ENCODE measurements around the gene SEMA3D. TPM values are rescaled to one million over a fixed set of nuclear protein-coding genes. Genes with fewer than 3 reads are reported as not detected.

The SEMA3D gene
- total and polyA plus RNA-seq, 9 of the 15 experiments (the other 6 are each of a cell fraction or from before 2014, with no cell fraction given): 0.01 to 0.10 (median 0.04) TPM; not detected in 1

DNA sequence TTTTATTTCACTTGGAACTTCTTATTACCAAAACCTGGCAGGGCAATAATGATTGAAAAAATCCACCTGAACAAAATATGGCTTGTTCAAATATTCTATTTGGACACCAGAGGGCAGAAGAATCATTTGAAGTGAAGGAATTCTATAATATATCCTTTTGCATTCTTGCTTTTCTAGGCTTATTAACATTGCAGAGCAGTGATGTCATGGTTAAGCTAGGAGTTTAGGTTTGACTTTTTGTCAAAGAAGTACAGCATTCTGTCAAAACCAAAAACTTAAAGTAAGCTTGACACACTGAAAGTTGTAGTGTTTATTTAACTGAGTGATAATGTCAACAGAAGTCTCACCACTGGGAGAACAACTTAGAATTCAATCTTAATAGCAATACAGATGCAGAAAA is 156.0 kb downstream of the SEMA3D start:
- Histone ChIP-seq H3K4me1 (replicated peaks in 1 of 2; ENCODE audit: control insufficient read depth in 2 of 2, insufficient read depth in 2 of 2, low read length in 2 of 2) (no peaks in the 10 kb centered on the region), H3K4me2 (ENCODE audit: insufficient read depth, low read length) (no peak overlapping the region), H3K4me3 (no peak overlapping the region), H3K27ac (ENCODE audit: extremely low read depth, low read depth, low read length) (no peak overlapping the region), H3K9me3 (replicated peaks; ENCODE audit: control insufficient read depth, insufficient read depth, low read depth, low read length) (no peaks in the 10 kb centered on the region), H3K9me1 (ENCODE audit: control insufficient read depth, insufficient read depth, low read length) (no peaks in the 10 kb centered on the region), H4K20me1 (replicated peaks; ENCODE audit: control insufficient read depth, insufficient read depth, low read length) (no peaks in the 10 kb centered on the region), H3K36me3 (ENCODE audit: control insufficient read depth, insufficient read depth, low read length) (no peaks in the 10 kb centered on the region), H3K79me2 (ENCODE audit: control insufficient read depth, insufficient read depth, low read length) (no peaks in the 10 kb centered on the region), H3K9ac (ENCODE audit: insufficient read depth in 1 of 2, low read depth in 2 of 2, low read length in 2 of 2) (no peak overlapping the region), H3K27me3 (ENCODE audit: control insufficient read depth in 2 of 2, insufficient read depth in 2 of 2, low read length in 2 of 2) (no peaks in the 10 kb centered on the region), H2AFZ (ENCODE audit: low read depth, low read length) (no peak overlapping the region)
- no TSS peak for BruUV-seq (replicated peaks)
- intact Hi-C loops (cut with micrococcal nuclease): loop anchor here (1.0 to 10.0 kb wide), 3 partner anchors 820 to 1784 kb away; no protein-coding TSS in a partner anchor
- peak; percentile 29 for FAIRE-seq
- in situ Hi-C loops (cut with MboI): loop anchor here (25.0 kb wide), 1 partner anchor 1431 kb away; no protein-coding TSS in a partner anchor
- TF ChIP-seq, protein P1, sequence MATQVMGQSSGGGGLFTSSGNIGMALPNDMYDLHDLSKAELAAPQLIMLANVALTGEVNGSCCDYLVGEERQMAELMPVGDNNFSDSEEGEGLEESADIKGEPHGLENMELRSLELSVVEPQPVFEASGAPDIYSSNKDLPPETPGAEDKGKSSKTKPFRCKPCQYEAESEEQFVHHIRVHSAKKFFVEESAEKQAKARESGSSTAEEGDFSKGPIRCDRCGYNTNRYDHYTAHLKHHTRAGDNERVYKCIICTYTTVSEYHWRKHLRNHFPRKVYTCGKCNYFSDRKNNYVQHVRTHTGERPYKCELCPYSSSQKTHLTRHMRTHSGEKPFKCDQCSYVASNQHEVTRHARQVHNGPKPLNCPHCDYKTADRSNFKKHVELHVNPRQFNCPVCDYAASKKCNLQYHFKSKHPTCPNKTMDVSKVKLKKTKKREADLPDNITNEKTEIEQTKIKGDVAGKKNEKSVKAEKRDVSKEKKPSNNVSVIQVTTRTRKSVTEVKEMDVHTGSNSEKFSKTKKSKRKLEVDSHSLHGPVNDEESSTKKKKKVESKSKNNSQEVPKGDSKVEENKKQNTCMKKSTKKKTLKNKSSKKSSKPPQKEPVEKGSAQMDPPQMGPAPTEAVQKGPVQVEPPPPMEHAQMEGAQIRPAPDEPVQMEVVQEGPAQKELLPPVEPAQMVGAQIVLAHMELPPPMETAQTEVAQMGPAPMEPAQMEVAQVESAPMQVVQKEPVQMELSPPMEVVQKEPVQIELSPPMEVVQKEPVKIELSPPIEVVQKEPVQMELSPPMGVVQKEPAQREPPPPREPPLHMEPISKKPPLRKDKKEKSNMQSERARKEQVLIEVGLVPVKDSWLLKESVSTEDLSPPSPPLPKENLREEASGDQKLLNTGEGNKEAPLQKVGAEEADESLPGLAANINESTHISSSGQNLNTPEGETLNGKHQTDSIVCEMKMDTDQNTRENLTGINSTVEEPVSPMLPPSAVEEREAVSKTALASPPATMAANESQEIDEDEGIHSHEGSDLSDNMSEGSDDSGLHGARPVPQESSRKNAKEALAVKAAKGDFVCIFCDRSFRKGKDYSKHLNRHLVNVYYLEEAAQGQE (IDR thresholded peaks at IDR 0.05; ENCODE audit: borderline replicate concordance): peak; percentile 50; the same call in 1 of the 2 replicates
- TF ChIP-seq, protein P1 (CRISPR knock-in tag; IDR thresholded peaks at IDR 0.05; ENCODE audit: low read depth): no peak
- TF ChIP-seq, protein P2, sequence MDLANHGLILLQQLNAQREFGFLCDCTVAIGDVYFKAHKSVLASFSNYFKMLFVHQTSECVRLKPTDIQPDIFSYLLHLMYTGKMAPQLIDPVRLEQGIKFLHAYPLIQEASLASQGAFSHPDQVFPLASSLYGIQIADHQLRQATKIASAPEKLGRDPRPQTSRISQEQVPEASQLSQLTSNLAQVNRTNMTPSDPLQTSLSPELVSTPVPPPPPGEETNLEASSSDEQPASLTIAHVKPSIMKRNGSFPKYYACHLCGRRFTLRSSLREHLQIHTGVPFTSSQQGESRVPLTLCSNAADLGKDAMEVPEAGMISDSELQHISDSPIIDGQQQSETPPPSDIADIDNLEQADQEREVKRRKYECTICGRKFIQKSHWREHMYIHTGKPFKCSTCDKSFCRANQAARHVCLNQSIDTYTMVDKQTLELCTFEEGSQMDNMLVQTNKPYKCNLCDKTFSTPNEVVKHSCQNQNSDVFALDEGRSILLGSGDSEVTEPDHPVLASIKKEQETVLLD (IDR thresholded peaks at IDR 0.05): no peak
- TF ChIP-seq RAD21 (CRISPR knock-in tag; conservative IDR thresholded peaks at IDR 0.05 in 1 of 2, IDR thresholded peaks at IDR 0.05 in 1 of 2) (peak; percentile 59 to 74), ZNF24 (IDR thresholded peaks at IDR 0.05) (peak; percentile 57; the same call in 1 of the 2 replicates), SMC3 (conservative IDR thresholded peaks at IDR 0.05; ENCODE audit: insufficient read depth, low read depth, low read length) (peak; percentile 44; the same call in 1 of the 2 replicates)
- TF ChIP-seq, protein P3, sequence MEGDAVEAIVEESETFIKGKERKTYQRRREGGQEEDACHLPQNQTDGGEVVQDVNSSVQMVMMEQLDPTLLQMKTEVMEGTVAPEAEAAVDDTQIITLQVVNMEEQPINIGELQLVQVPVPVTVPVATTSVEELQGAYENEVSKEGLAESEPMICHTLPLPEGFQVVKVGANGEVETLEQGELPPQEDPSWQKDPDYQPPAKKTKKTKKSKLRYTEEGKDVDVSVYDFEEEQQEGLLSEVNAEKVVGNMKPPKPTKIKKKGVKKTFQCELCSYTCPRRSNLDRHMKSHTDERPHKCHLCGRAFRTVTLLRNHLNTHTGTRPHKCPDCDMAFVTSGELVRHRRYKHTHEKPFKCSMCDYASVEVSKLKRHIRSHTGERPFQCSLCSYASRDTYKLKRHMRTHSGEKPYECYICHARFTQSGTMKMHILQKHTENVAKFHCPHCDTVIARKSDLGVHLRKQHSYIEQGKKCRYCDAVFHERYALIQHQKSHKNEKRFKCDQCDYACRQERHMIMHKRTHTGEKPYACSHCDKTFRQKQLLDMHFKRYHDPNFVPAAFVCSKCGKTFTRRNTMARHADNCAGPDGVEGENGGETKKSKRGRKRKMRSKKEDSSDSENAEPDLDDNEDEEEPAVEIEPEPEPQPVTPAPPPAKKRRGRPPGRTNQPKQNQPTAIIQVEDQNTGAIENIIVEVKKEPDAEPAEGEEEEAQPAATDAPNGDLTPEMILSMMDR (IDR thresholded peaks at IDR 0.05 in 2 of 3, conservative IDR thresholded peaks at IDR 0.05 in 1 of 3; ENCODE audit: insufficient read depth in 2 of 3, low read depth in 1 of 3, low read length in 3 of 3): peak in 2 of 3 experiments; percentile 19 to 59; a peak in 4 of 6 replicates
- POLR2A ChIA-PET: no interaction called here
- peak; percentile 11 to 20 (median 20) for DNase-seq (ENCODE audit: extremely low read depth in 1 of 4, low spot score in 3 of 4)
- CTCF ChIA-PET (ENCODE audit: low intra/inter-chr PET ratio): interaction anchor here (0.8 to 1.2 kb wide), 3 partner anchors 524 to 1874 kb away, joined by 3 to 4 read pairs (median 4); no protein-coding TSS in a partner anchor
- ATAC-seq: peak; percentile 63; the same call in 2 of the 3 replicates

Measured in K562 (cell line).